ENCODE results near the gene EMD. TPM values are rescaled to one million over a fixed set of nuclear protein-coding genes. Genes with fewer than 3 reads are reported as not detected.

Gene EMD
- polyA plus RNA-seq, 3 donors = 66.4 to 115 (median 90.5) TPM

DNA sequence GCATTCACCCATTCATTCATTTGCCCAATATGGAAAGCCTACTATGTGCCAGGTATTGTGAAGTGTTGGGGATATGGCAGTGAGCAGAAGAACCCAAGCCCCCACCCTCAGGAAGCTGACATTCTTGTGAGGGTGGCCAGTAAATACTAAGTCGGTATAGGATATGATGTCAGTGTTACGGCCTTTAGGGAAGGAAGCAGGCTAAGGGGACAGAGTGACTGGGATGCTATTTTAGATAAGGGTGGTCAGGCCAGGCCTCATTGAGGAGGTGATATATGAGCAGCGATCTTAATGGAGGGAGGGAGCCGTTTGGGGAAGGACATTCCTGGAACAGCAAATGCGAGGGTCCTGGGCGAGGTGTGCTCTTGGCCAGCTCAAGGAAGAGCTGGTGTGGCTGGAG, 51.4 kb downstream of the EMD start:
- 52 to 74% (median 55%) methylated on average over 6 of the region's 6 CpGs for WGBS, 3 donors
- H3K27ac ChIP-seq (ENCODE audit: low read depth, low read length) = no peak overlapping the region

DNA sequence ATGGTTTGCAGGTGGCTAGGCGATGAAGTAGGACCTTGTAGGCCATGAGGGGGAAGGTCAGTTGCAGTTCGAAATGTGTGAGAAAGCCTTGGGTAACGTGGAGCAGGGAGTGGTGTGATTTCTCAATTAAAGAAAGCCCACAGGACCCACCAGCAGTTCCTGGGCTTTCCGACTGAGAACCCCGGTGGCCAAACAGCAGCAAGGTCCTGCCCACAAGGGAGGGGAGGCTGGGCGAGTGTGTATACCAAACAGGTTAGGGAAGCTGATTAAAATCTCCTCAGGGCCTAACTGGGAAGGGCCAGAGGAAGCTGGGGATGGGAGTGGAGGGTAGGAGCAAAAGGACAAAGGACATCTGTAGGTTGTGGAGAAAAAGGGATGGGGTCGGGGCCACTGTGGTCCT, 51.8 kb downstream of the EMD start:
- no peak overlapping the region for H3K27ac ChIP-seq (ENCODE audit: low read depth, low read length)
- WGBS, 3 donors = 43 to 74% (median 61%) methylated on average over 6 to 7 of the region's 7 CpGs

Other genes starting within 250 kb of the EMD start
- gene OPN1LW, start 235.1 kb upstream of the EMD start, polyA plus RNA-seq = not detected
- gene OPN1MW, start 196.7 kb upstream of the EMD start, polyA plus RNA-seq = not detected
- not detected for gene OPN1MW2, start 159.5 kb upstream of the EMD start, polyA plus RNA-seq
- not detected for gene OPN1MW3, start 121.7 kb upstream of the EMD start, polyA plus RNA-seq
- gene TEX28, start 84.2 kb upstream of the EMD start, polyA plus RNA-seq = not detected
- gene TKTL1, start 83.5 kb upstream of the EMD start, polyA plus RNA-seq = under 1 TPM; 0.05 to 0.40 (median 0.11) TPM
- 100 to 1,000 TPM; 118 to 552 (median 446) TPM for gene FLNA, start 4.7 kb upstream of the EMD start, polyA plus RNA-seq
- 1,000 to 10,000 TPM; 6,483 to 8,176 (median 7,781) TPM for gene RPL10, start 19.1 kb downstream of the EMD start, polyA plus RNA-seq
- 10 to 100 TPM in 2 of 3 donors, 1 to 10 TPM in 1; 7.5 to 26.6 (median 18.6) TPM for gene DNASE1L1, start 30.0 kb downstream of the EMD start, polyA plus RNA-seq
- gene TAFAZZIN, start 32.2 kb downstream of the EMD start, polyA plus RNA-seq = 10 to 100 TPM; 22.4 to 45.8 (median 35.2) TPM
- 10 to 100 TPM; 30.9 to 68.7 (median 45.9) TPM for gene ATP6AP1, start 49.4 kb downstream of the EMD start, polyA plus RNA-seq
- 10 to 100 TPM; 50.7 to 95.3 (median 94.8) TPM for gene GDI1, start 57.9 kb downstream of the EMD start, polyA plus RNA-seq
- 100 to 1,000 TPM in 2 of 3 donors, 10 to 100 TPM in 1; 52.0 to 111 (median 106) TPM for gene FAM50A, start 64.8 kb downstream of the EMD start, polyA plus RNA-seq
- 10 to 100 TPM in 1 of 3 donors, 1 to 10 TPM in 2; 6.3 to 11.6 (median 9.7) TPM for gene PLXNA3, start 79.0 kb downstream of the EMD start, polyA plus RNA-seq
- gene LAGE3, start 100.0 kb downstream of the EMD start, polyA plus RNA-seq = 10 to 100 TPM; 20.6 to 30.0 (median 23.1) TPM
- gene UBL4A, start 107.3 kb downstream of the EMD start, polyA plus RNA-seq = 10 to 100 TPM; 20.6 to 35.4 (median 24.3) TPM
- gene SLC10A3, start 111.3 kb downstream of the EMD start, polyA plus RNA-seq = 10 to 100 TPM; 19.4 to 26.7 (median 25.0) TPM
- gene FAM3A, start 136.9 kb downstream of the EMD start, polyA plus RNA-seq = 10 to 100 TPM; 48.9 to 61.5 (median 49.3) TPM
- gene G6PD, start 167.6 kb downstream of the EMD start, polyA plus RNA-seq = 10 to 100 TPM; 17.6 to 88.4 (median 33.6) TPM
- 10 to 100 TPM; 10.6 to 29.0 (median 20.2) TPM for gene IKBKG, start 168.3 kb downstream of the EMD start, polyA plus RNA-seq
- under 1 TPM in 1 of 3 donors, not detected in 2; 0.51 TPM for gene CTAG1A, start 205.8 kb downstream of the EMD start, polyA plus RNA-seq
- under 1 TPM in 1 of 3 donors, not detected in 2; 0.59 TPM for gene CTAG1B, start 240.0 kb downstream of the EMD start, polyA plus RNA-seq

Measured in adipose tissue (tissue), 3 donors.